ENCODE results near the gene METTL8. TPM values are rescaled to one million over a fixed set of nuclear protein-coding genes. Genes with fewer than 3 reads are reported as not detected.

Gene METTL8
- total RNA-seq, 4 donors from 2014 or later, result 28.6 to 44.0 (median 37.3) TPM

- H3K9me3 ChIP-seq, result no peaks in the 10 kb centered on the region
- no peaks in the 10 kb centered on the region for H3K27me3 ChIP-seq
- no peak for ATAC-seq
- H3K4me3 ChIP-seq, result no peak overlapping the region
- H3K4me1 ChIP-seq, result no peaks in the 10 kb centered on the region
- WGBS, 2 donors (ENCODE audit: low coverage in 1 of 2), result 9 to 88% methylated on average over 1 of the region's 1 CpG
- TF ChIP-seq POLR2AphosphoS5 (IDR thresholded peaks at IDR 0.05), result no peak
- TF ChIP-seq POLR2A (IDR thresholded peaks at IDR 0.05), result no peak
- no peak for TF ChIP-seq CTCF (IDR thresholded peaks at IDR 0.05)
- TF ChIP-seq EP300 (IDR thresholded peaks at IDR 0.05), result no peak
- H3K27ac ChIP-seq, result no peak overlapping the region
- H3K36me3 ChIP-seq, result no peaks in the 10 kb centered on the region
Measured at GRCh38 chr2:171394164-171394740, 39.5 kb downstream of the METTL8 start.

GRCh38 chr2:171393487-171393886, 40.3 kb downstream of the METTL8 start:
- ATAC-seq, result no peak
- 88 to 100% methylated on average over 1 of the region's 1 CpG for WGBS, 2 donors (ENCODE audit: low coverage in 1 of 2)

GRCh38 chr2:171391532-171391931, 42.3 kb downstream of the METTL8 start:
- no peaks in the 10 kb centered on the region for H3K9me3 ChIP-seq
- 76 to 78% methylated on average over 2 of the region's 2 CpGs for WGBS, 2 donors (ENCODE audit: low coverage in 1 of 2)
- H3K27ac ChIP-seq, result no peak overlapping the region
- H3K36me3 ChIP-seq, result no peaks in the 10 kb centered on the region
- no peaks in the 10 kb centered on the region for H3K27me3 ChIP-seq
- TF ChIP-seq POLR2A (IDR thresholded peaks at IDR 0.05) (no peak), CTCF (IDR thresholded peaks at IDR 0.05) (no peak), EP300 (IDR thresholded peaks at IDR 0.05) (no peak), POLR2AphosphoS5 (IDR thresholded peaks at IDR 0.05) (no peak)
- H3K4me3 ChIP-seq, result no peak overlapping the region
- H3K4me1 ChIP-seq, result no peaks in the 10 kb centered on the region
- ATAC-seq, result no peak

More at GRCh38 chr2:171393487-171393886, 40.3 kb downstream of the METTL8 start:
- Histone ChIP-seq H3K4me3 (no peak overlapping the region), H3K27ac (no peak overlapping the region), H3K27me3 (no peaks in the 10 kb centered on the region), H3K36me3 (no peaks in the 10 kb centered on the region), H3K4me1 (no peaks in the 10 kb centered on the region), H3K9me3 (no peaks in the 10 kb centered on the region)
- TF ChIP-seq POLR2A (IDR thresholded peaks at IDR 0.05), result no peak
- no peak for TF ChIP-seq EP300 (IDR thresholded peaks at IDR 0.05)
- TF ChIP-seq CTCF (IDR thresholded peaks at IDR 0.05), result no peak
- no peak for TF ChIP-seq POLR2AphosphoS5 (IDR thresholded peaks at IDR 0.05)

GRCh38 chr2:171390941-171391516, 42.8 kb downstream of the METTL8 start:
- TF ChIP-seq POLR2A (IDR thresholded peaks at IDR 0.05) (no peak), POLR2AphosphoS5 (IDR thresholded peaks at IDR 0.05) (no peak), CTCF (IDR thresholded peaks at IDR 0.05) (no peak), EP300 (IDR thresholded peaks at IDR 0.05) (no peak)
- no peaks in the 10 kb centered on the region for H3K36me3 ChIP-seq
- WGBS, 2 donors (ENCODE audit: low coverage in 1 of 2), result 100% methylated on average over 1 of the region's 1 CpG
- ATAC-seq, result no peak
- H3K4me3 ChIP-seq, result no peak overlapping the region
- no peaks in the 10 kb centered on the region for H3K4me1 ChIP-seq
- no peaks in the 10 kb centered on the region for H3K27me3 ChIP-seq
- H3K27ac ChIP-seq, result no peak overlapping the region
- H3K9me3 ChIP-seq, result no peaks in the 10 kb centered on the region

- no peak overlapping the region for H3K4me3 ChIP-seq
- WGBS, 2 donors (ENCODE audit: low coverage in 1 of 2), result 100% methylated on average over 1 of the region's 1 CpG
- TF ChIP-seq EP300 (IDR thresholded peaks at IDR 0.05) (no peak), POLR2A (IDR thresholded peaks at IDR 0.05) (no peak)
- H3K27ac ChIP-seq, result no peak overlapping the region
- no peaks in the 10 kb centered on the region for H3K27me3 ChIP-seq
- no peaks in the 10 kb centered on the region for H3K4me1 ChIP-seq
- H3K36me3 ChIP-seq, result no peaks in the 10 kb centered on the region
- H3K9me3 ChIP-seq, result no peaks in the 10 kb centered on the region
- no peak for ATAC-seq
Measured at GRCh38 chr2:171389780-171390179, 44.0 kb downstream of the METTL8 start.
